Activated T-helper 1 cell treated with Interleukin-2 at 50 U/mL for 16 hours (primary cell): Measurements from ENCODE around the gene RASSF8.

Source experiments
- DNase-seq: peaks from one replicate; pipeline ENCODE4 v3.0.0-alpha.2; 2020; ENCODE audit warnings: low read depth

The RASSF8 gene

DNA sequence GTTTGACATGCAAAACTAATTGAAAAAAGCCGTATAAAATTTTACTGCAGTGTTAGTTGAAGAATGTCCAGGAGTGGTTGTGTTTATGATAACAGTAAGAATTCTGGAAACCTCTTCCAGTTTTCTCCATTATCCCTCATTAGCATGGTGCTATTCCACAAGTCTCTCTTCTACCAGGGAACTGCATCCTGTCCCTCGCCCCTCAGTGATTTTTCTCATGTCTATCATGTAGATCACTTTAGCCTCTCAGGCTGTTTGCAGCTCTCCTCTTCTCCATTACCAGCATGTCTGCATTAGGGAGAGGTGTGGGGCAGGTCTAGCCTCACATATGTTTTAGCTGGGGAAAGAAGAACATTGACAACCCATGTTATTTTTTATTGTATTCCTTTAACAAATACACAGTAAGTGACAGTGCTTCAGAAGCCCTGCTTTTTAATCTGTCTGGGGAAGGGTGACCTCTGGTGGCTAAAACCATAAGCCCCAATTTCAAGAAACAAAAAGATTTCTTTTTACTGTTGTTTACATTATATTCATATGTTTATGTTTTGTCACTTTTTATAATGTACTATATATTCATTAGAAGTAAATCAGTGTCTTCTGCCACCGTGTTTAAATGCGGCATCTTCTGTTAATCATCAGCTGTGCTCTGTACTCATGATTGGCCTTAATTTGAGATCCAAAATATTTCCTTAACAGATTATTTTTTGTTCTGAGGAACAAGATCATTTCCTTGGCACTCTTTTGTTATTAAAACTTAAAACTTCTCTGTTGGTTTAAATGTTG, 70.7 kb downstream of the RASSF8 start:
- DNase-seq = no peak

DNA sequence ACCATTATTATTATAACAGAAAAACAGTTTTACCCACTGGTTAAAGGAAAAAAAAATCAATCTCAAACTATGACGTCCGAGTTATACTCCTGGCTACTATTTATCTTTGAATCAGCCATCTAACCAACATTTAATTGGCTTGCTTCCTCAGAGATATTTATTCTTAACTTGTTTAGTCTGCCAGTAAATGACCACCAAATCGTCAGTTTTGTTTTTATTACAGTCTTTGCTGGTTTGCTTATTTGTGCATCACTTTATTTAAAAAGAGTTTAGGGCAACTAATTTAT, 71.2 kb downstream of the RASSF8 start:
- DNase-seq = no peak

DNA sequence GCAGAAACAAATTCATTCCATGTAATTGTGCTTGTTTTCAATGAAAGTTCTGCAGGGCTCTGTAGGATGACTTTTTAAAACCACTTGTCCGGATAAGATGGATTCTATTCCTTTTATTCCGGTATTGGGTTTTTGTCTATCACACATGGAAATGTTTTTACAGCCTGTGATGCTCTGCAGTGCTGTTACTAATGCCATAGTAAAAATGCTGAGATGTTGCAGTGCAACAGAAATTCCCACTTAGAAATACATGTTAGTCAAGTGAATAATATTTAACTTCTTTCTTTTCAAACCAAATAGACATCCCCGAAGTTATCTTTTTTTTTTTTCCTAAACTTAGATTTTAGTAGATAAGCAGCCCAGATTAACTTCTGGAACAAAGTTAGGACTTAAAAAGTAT, 71.9 kb downstream of the RASSF8 start:
- no peak for DNase-seq

- DNase-seq = no peak
Measured at GRCh38 chr12:26031318-26031717, 72.8 kb downstream of the RASSF8 start.

- DNase-seq = no peak
Measured at GRCh38 chr12:26031827-26032226, 73.3 kb downstream of the RASSF8 start.

DNA sequence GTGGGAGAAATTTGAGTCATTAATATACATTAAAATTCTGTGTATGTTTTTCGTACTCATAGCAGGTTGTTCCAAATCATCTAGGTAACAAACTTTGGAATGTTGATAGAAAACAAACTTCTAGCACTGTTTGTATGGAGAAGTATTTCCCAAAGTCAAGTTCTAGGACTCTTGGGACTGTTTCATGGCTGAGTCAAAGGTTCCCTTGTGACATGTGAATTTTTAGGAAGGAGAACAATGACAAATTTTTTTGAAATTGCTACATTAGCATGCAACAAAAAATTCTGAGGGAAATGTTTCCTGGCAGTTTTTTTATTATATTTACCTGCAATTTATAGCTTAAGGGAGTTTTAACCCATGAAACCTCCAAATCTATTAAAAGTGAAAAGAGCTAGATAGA, 73.8 kb downstream of the RASSF8 start:
- DNase-seq = no peak

GRCh38 chr12:26032719-26033241, 74.3 kb downstream of the RASSF8 start:
- no peak for DNase-seq

- no peak for DNase-seq
Measured at GRCh38 chr12:26034371-26035142, 76.1 kb downstream of the RASSF8 start.

- no peak for DNase-seq
Measured at GRCh38 chr12:26036877-26037276, 78.4 kb downstream of the RASSF8 start.

DNA sequence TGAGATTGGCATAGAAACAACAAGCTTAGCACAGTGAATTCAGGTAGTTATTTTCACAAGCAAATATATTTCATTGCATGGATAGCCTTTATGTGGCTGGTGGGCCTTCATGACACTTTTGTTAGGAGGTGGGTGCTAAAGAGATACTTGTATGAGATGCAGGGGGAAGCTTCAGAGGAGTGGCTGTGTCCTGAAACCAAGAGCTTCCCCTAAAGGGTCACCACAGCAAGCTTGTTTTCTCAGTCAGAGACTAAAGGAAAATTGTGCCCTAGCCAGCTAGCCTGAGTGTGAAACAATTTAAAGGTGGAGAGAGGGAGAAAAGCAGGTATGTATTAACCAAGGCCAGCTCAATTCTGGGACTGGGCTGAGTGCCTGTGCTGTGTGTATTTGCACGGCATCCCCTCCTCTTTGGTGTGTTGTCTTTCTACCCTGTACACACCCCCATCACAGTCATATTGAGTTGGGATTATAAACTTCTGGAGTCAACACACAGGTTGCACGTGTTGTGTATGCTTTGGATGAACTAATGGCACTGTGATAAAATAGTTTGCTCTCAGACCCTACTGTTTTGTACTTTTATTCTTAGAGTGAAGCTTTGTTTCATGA, 79.2 kb downstream of the RASSF8 start:
- no peak for DNase-seq

DNA sequence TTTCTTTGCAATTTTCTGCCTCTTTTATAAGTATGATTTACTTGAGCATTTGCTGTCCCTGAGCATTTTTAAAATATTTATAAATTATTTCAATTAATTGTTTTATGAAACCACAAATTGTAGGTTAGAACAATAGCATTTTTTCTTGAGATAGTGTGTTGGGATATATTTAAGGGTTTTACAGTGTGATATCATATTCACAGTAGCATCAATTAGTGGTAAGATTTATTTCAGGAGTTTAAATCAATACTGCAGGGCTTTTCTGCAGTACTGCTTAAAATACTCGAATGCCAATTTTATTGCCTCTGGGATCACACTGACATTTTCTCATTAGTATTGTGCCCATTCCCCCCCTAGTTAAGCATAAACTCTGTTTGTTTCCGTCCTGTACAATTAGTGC, 84.2 kb downstream of the RASSF8 start:
- no peak for DNase-seq

- DNase-seq = no peak
Measured at GRCh38 chr12:26043135-26044006, 84.9 kb downstream of the RASSF8 start.

- no peak for DNase-seq
Measured at GRCh38 chr12:26044007-26044394, 85.5 kb downstream of the RASSF8 start.

- DNase-seq = no peak
Measured at GRCh38 chr12:26044592-26044991, 86.1 kb downstream of the RASSF8 start.

DNA sequence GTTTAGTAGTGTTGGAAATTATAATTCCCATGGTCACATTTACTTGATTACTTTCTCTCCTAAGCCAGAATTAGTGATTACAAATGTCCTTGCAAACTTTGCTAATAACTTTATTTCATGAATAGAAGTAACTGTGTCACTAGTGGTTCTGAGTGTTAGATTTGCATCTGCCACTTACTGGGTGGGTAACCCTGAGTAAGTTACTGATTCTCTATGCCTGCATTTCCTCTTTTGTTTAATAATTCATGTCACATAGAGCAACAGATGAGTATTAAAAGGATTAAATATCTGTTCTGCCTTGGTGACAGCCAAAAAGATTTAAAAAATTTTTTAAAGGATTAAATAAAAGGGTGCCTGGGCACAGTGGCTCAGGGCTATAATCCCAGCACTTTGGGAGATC, 87.7 kb downstream of the RASSF8 start:
- DNase-seq = no peak

- DNase-seq = no peak
Measured at GRCh38 chr12:26046906-26047305, 88.4 kb downstream of the RASSF8 start.

DNA sequence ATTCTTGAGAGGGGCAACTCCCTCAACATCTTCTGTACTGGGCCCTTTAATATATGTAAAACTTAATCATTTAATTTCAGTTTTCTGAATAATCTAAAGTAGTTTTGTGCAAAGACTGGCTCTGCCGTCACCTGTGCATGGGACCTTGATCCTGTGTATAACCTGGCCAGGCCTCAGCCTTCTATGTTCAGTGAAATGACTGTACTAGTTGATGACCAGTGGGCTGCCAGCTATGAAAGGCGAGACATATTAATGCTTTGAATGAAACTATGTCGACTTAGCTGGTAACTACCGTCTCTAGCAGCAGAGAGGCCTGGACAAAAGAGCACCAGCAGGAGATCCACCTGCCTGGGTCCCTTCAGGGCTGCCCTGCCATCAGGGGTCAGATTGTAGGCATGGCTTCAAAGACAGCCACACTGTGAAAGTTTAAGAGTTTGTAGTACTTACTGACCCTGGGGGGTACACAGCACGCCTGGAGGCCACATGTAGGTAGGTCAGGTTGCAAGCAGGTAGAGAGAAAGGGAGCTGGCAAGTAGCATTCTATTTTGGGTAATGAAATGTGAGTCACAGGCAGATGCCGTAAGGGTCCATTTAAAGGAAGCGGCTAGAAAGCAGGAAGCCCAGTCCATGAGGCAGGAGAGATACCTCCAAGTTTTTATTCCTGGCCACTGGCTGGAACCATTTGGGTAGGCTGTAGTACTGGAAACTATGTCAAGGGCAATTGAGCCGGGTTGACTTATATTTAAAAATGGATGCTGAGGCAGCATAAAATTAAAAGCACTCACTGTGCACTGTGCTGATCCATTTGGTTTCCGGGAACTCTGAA, 89.1 kb downstream of the RASSF8 start:
- no peak for DNase-seq

- DNase-seq = no peak
Measured at GRCh38 chr12:26052652-26053051, 94.2 kb downstream of the RASSF8 start.

GRCh38 chr12:26054383-26054782, 95.9 kb downstream of the RASSF8 start:
- no peak for DNase-seq

GRCh38 chr12:26055087-26055486, 96.6 kb downstream of the RASSF8 start:
- DNase-seq = no peak

DNA sequence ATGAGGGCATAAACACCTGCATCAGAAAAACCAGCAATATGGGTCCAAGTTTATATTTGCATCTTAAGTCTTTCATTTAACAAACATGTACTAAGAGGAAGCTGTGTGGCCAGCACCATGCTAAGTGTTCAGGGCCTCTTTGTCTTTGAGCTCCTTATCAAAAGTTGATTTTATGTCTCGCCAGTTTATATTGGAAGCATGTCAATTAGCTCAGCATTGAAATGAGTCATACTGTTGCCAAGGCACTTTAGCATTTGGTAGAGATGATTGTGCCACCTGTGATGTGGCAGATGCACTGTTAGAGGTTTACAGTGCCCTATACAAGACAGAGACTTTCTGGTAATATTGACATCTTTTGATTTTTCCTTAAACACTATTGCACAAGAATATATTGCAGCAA, 97.9 kb downstream of the RASSF8 start:
- no peak for DNase-seq
